AG09309 (cell line): Measurements from ENCODE around the gene PTGES3.

Experiments
- DNase-seq: peaks from one replicate; pipeline ENCODE4 v3.0.0-alpha.2; 2010; ENCODE audit warnings: low read depth
- H3K4me3 ChIP-seq: 2 replicates; pipeline ENCODE4 v1.5.1; 2011; ENCODE audit warnings: mild to moderate bottlenecking, low read depth, low read length, moderate library complexity; ENCODE audit not compliant: control insufficient read depth
- CTCF ChIP-seq: IDR thresholded peaks from 2 replicates; pipeline ENCODE4 v1.5.1; 2011; ENCODE audit warnings: mild to moderate bottlenecking, low read depth, low read length, inconsistent platforms; ENCODE audit not compliant: insufficient read depth, control insufficient read depth; ENCODE audit errors: missing control alignments

The PTGES3 gene

GRCh38 chr12:56676851-56677580 is 11.1 kb downstream of the PTGES3 start:
- no peak for TF ChIP-seq CTCF
- H3K4me3 ChIP-seq: no peak overlapping the region
- DNase-seq: no peak

- DNase-seq: no peak
- H3K4me3 ChIP-seq: no peak overlapping the region
- TF ChIP-seq CTCF: no peak
Measured at GRCh38 chr12:56671608-56672007, 16.5 kb downstream of the PTGES3 start.

GRCh38 chr12:56670836-56671235 is 17.2 kb downstream of the PTGES3 start:
- TF ChIP-seq CTCF: no peak
- H3K4me3 ChIP-seq: no peak overlapping the region
- no peak for DNase-seq

GRCh38 chr12:56668197-56668457 is 20.0 kb downstream of the PTGES3 start:
- H3K4me3 ChIP-seq: no peak overlapping the region
- TF ChIP-seq CTCF: no peak
- no peak for DNase-seq

GRCh38 chr12:56661979-56662638 is 26.0 kb downstream of the PTGES3 start:
- no peak for DNase-seq
- no peak for TF ChIP-seq CTCF

GRCh38 chr12:56661560-56661959 is 26.5 kb downstream of the PTGES3 start:
- H3K4me3 ChIP-seq: no peak overlapping the region
- no peak for DNase-seq
- TF ChIP-seq CTCF: no peak

More at GRCh38 chr12:56661979-56662638, 26.0 kb downstream of the PTGES3 start:
- no peak overlapping the region for H3K4me3 ChIP-seq
